Osteoblast (primary cell): ENCODE data around the gene QSOX1. TPM values are rescaled to one million over a fixed set of nuclear protein-coding genes. Genes with fewer than 3 reads are reported as not detected.
A peak's percentile ranks its signal among the peaks of the same experiment; 100 is the strongest.

ENCODE experiments used
- DNase-seq: peaks from one replicate; pipeline ENCODE4 v3.0.0; 2011; ENCODE audit warnings: low spot score, mixed read lengths; ENCODE audit not compliant: insufficient read length; ENCODE audit errors: missing footprints
- H2AFZ ChIP-seq: 2 replicates; pipeline ENCODE4 v1.6.0; 2011; ENCODE audit warnings: mild to moderate bottlenecking, low read length
- H3K27ac ChIP-seq: 2 replicates; pipeline ENCODE4 v1.5.1; 2011; ENCODE audit warnings: mild to moderate bottlenecking, low read depth, low read length, moderate library complexity
- H3K27me3 ChIP-seq: 2 replicates; pipeline ENCODE4 v1.6.0; 2012; ENCODE audit warnings: mild to moderate bottlenecking, control low read depth, inconsistent platforms, low read length, moderate library complexity; ENCODE audit not compliant: insufficient read depth
- H3K36me3 ChIP-seq: 2 replicates; pipeline ENCODE4 v1.5.1; 2011; ENCODE audit warnings: mild to moderate bottlenecking, low read length, control low read depth, moderate library complexity; ENCODE audit not compliant: insufficient read depth
- H3K4me1 ChIP-seq: 2 replicates; pipeline ENCODE4 v1.5.1; 2011; ENCODE audit warnings: mild to moderate bottlenecking, low read length, control low read depth, moderate library complexity; ENCODE audit not compliant: insufficient read depth
- H3K4me2 ChIP-seq: 2 replicates; pipeline ENCODE4 v1.6.0; 2011; ENCODE audit warnings: mild to moderate bottlenecking, low read length; ENCODE audit not compliant: insufficient read depth
- H3K4me3 ChIP-seq: fragments of 200-600 bp; sonication (generic); 3 replicates; pipeline ENCODE4 v1.5.1; 2012; ENCODE audit warnings: mild to moderate bottlenecking, low read length, inconsistent platforms; ENCODE audit not compliant: insufficient read depth
- H3K79me2 ChIP-seq: 2 replicates; pipeline ENCODE4 v1.6.0; 2012; ENCODE audit warnings: mild to moderate bottlenecking, low read length, control low read depth, inconsistent platforms; ENCODE audit not compliant: insufficient read depth
- H3K9me3 ChIP-seq: 2 replicates; pipeline ENCODE4 v1.5.1; 2011; ENCODE audit warnings: low read depth, low read length, control low read depth
- H4K20me1 ChIP-seq: 2 replicates; pipeline ENCODE4 v1.6.0; 2012; ENCODE audit warnings: mild to moderate bottlenecking, low read length, control low read depth; ENCODE audit not compliant: insufficient read depth
- total RNA-seq: library from RNA; depleted of rRNA; stranded (reverse); fragments of >200 nt; gene quantifications from 2 replicates; pipeline ENCODE4 v1.2.3, GENCODE V29; 2012
- TF ChIP-seq, protein P1 (sequence below): IDR thresholded peaks from 2 replicates; pipeline ENCODE4 v1.5.1; 2011; ENCODE audit warnings: mild to moderate bottlenecking, low read depth, low read length, moderate library complexity; ENCODE audit errors: extremely low read depth

Gene QSOX1
- total RNA-seq, 1 donor, result 373 TPM

GRCh38 chr1:180173952-180174351, 19.3 kb downstream of the QSOX1 start:
- Histone ChIP-seq H3K9me3 (no peaks in the 10 kb centered on the region), H3K4me1 (peaks cover 11% of the 10 kb centered on the region), H2AFZ (no peak overlapping the region), H3K27me3 (no peaks in the 10 kb centered on the region), H3K4me2 (peak overlapping the region; percentile 1), H3K79me2 (peaks cover 54% of the 10 kb centered on the region), H3K27ac (peak overlapping the region; percentile 52), H3K36me3 (peaks cover 51% of the 10 kb centered on the region), H4K20me1 (peaks cover 49% of the 10 kb centered on the region), H3K4me3 (no peak overlapping the region)
- peak; percentile 94 for DNase-seq
- TF ChIP-seq, protein P1, sequence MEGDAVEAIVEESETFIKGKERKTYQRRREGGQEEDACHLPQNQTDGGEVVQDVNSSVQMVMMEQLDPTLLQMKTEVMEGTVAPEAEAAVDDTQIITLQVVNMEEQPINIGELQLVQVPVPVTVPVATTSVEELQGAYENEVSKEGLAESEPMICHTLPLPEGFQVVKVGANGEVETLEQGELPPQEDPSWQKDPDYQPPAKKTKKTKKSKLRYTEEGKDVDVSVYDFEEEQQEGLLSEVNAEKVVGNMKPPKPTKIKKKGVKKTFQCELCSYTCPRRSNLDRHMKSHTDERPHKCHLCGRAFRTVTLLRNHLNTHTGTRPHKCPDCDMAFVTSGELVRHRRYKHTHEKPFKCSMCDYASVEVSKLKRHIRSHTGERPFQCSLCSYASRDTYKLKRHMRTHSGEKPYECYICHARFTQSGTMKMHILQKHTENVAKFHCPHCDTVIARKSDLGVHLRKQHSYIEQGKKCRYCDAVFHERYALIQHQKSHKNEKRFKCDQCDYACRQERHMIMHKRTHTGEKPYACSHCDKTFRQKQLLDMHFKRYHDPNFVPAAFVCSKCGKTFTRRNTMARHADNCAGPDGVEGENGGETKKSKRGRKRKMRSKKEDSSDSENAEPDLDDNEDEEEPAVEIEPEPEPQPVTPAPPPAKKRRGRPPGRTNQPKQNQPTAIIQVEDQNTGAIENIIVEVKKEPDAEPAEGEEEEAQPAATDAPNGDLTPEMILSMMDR, result no peak

DNA sequence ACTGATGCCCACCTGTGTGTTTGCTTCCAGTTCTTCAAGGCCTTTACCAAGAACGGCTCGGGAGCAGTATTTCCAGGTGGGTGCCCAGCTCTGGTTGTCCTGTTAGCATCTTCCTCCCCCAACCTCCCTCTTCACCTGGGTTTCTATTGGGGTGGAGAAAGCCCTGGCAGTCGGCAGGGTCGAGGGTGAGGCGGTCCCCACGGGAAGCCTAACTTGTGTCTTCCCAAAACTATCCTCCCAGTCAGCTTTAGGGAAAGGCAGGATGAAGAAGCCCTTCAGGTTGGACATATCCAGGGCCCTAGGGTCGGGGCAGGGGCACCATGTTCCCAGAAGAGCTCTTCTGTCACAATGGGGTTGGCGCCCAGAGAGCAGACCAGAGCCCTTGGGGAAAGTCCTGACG, 20.6 kb downstream of the QSOX1 start:
- TF ChIP-seq, protein P1, result no peak

GRCh38 chr1:180175806-180176205, 21.1 kb downstream of the QSOX1 start:
- DNase-seq, result no peak
- Histone ChIP-seq H3K4me2 (no peak overlapping the region), H4K20me1 (peaks cover 40% of the 10 kb centered on the region), H3K4me1 (peaks cover 11% of the 10 kb centered on the region), H3K27ac (no peak overlapping the region), H3K36me3 (peaks cover 50% of the 10 kb centered on the region), H3K4me3 (no peak overlapping the region), H3K79me2 (peaks cover 43% of the 10 kb centered on the region), H2AFZ (no peak overlapping the region), H3K9me3 (no peaks in the 10 kb centered on the region), H3K27me3 (no peaks in the 10 kb centered on the region)
- TF ChIP-seq, protein P1, result no peak

More for the DNA sequence above, 20.6 kb downstream of the QSOX1 start:
- no peak overlapping the region for H2AFZ ChIP-seq
- H3K27ac ChIP-seq, result no peak overlapping the region
- DNase-seq, result peak; percentile 62
- H3K4me3 ChIP-seq, result no peak overlapping the region
- peaks cover 54% of the 10 kb centered on the region for H3K36me3 ChIP-seq
- no peaks in the 10 kb centered on the region for H3K9me3 ChIP-seq
- peaks cover 11% of the 10 kb centered on the region for H3K4me1 ChIP-seq
- H3K4me2 ChIP-seq, result no peak overlapping the region
- H4K20me1 ChIP-seq, result peaks cover 45% of the 10 kb centered on the region
- H3K27me3 ChIP-seq, result no peaks in the 10 kb centered on the region
- peaks cover 48% of the 10 kb centered on the region for H3K79me2 ChIP-seq

DNA sequence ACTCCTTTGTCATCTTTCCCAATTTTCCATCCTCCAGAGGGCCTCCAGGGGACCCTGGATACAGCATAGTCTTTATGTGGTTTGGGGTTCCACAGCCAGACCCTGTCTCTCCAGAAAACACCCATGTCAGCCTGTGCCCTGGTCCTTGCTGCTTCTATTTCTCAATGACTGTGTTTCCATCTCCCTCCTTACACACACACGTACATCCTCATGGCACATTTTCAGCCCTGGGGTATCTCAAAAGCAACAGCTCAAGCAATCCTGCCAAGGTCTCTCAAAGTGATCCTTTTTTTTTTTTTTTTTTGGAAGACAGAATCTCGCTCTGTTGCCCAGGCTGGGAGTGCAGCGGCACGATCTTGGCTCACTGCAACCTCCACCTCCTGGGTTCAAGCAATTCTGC, 22.3 kb downstream of the QSOX1 start:
- Histone ChIP-seq H3K4me3 (no peak overlapping the region), H3K4me2 (no peak overlapping the region), H2AFZ (no peak overlapping the region), H3K9me3 (no peaks in the 10 kb centered on the region), H4K20me1 (peaks cover 33% of the 10 kb centered on the region), H3K4me1 (peaks cover 11% of the 10 kb centered on the region), H3K79me2 (peaks cover 34% of the 10 kb centered on the region), H3K27me3 (no peaks in the 10 kb centered on the region), H3K36me3 (peaks cover 60% of the 10 kb centered on the region), H3K27ac (no peak overlapping the region)
- DNase-seq, result peak; percentile 55
- TF ChIP-seq, protein P1, result no peak
